Measurements from ENCODE around the gene PROSER2.

The PROSER2 gene

DNA sequence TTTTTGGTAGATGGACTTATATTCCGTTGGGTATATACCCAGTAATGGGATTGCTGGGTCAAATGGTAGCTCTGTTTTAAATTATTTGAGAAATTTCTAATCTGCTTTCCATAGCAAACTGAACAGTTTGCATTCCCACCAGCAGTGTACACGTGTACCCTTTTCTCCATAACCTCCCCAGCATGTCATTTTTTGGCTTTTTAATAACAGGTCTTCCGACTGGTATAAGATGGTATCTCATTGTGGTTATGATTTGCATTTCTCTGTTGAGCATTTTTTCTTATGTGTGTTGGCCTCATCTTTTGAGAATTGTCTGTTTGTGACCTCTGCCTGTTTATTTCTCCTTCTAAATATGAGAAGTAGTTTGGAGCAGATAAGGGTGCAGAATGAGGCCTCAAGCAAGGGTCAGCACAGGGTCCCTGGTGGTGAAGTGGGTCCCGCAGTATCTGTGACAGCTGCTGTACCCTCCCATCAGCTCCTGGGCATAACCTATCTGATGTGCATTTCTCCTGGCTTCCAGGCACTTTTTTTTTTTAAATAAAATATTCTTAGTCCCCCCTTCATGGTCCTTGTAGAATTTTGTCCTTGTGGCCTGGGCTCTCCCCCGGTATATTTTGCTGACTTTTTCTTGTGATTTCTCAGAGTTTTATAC, 73.5 kb downstream of the PROSER2 start:
- TF ChIP-seq, protein P1, sequence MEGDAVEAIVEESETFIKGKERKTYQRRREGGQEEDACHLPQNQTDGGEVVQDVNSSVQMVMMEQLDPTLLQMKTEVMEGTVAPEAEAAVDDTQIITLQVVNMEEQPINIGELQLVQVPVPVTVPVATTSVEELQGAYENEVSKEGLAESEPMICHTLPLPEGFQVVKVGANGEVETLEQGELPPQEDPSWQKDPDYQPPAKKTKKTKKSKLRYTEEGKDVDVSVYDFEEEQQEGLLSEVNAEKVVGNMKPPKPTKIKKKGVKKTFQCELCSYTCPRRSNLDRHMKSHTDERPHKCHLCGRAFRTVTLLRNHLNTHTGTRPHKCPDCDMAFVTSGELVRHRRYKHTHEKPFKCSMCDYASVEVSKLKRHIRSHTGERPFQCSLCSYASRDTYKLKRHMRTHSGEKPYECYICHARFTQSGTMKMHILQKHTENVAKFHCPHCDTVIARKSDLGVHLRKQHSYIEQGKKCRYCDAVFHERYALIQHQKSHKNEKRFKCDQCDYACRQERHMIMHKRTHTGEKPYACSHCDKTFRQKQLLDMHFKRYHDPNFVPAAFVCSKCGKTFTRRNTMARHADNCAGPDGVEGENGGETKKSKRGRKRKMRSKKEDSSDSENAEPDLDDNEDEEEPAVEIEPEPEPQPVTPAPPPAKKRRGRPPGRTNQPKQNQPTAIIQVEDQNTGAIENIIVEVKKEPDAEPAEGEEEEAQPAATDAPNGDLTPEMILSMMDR (IDR thresholded peaks at IDR 0.05; ENCODE audit: control insufficient read depth, extremely low read depth, insufficient read depth) = no peak
- H3K4me3 ChIP-seq (ENCODE audit: low read depth, low read length) = no peak overlapping the region
- no peak for DNase-seq (ENCODE audit: low read depth)

DNA sequence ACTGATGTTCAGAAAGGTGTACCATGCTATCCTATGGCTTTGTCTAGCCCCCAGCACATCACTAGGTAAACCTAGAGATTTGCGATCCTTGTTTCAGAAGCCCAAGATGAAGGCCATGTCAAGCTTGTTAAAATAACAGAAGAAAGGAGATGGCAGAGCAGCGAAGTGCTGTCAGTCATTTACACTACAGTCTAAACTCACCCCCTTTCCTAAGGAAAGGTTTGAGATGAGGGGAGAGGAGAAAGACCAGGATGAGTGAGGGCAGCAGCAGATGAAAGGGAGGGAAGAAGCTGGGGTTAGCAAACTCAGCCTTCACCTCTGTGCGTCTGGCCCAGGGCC, 74.8 kb downstream of the PROSER2 start:
- no peak for DNase-seq (ENCODE audit: low read depth)
- TF ChIP-seq, protein P1 (IDR thresholded peaks at IDR 0.05; ENCODE audit: control insufficient read depth, extremely low read depth, insufficient read depth) = no peak
- no peak overlapping the region for H3K4me3 ChIP-seq (ENCODE audit: low read depth, low read length)

DNA sequence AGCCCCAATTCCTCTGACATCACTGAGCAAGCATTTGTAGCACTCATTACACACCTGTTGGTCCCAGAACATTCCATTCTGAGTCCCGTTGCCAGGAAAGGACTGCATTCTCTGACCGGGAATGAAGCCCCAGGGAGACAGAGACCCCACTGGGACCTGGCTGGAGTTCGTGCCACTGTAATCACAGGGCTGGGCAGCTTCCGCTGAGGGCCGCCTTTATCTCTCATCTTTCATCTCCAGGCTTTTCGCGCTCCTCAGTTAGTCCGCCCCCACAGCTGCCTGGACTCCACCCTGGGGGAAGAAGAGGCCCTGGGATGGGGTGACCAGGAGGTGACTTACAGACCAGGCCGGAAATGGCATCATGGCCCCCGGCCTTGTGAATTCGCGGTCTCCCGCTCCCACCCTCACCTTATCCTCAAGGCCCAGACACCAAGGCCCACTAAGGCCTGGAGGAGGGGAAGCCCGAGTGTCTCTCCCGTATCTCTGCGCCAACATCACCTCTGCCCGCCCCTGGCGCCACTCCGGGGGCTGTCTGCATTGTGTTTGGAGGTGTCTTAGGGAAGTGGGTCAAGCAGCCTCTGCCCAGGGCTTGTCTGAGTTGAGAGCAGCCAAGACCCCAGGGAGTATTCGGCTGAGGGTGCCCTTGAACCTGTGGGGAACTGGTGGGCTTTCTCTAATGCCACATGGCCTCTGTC, 75.4 kb downstream of the PROSER2 start:
- no peak for DNase-seq (ENCODE audit: low read depth)
- no peak overlapping the region for H3K4me3 ChIP-seq (ENCODE audit: low read depth, low read length)
- TF ChIP-seq, protein P1 (IDR thresholded peaks at IDR 0.05; ENCODE audit: control insufficient read depth, extremely low read depth, insufficient read depth) = no peak

DNA sequence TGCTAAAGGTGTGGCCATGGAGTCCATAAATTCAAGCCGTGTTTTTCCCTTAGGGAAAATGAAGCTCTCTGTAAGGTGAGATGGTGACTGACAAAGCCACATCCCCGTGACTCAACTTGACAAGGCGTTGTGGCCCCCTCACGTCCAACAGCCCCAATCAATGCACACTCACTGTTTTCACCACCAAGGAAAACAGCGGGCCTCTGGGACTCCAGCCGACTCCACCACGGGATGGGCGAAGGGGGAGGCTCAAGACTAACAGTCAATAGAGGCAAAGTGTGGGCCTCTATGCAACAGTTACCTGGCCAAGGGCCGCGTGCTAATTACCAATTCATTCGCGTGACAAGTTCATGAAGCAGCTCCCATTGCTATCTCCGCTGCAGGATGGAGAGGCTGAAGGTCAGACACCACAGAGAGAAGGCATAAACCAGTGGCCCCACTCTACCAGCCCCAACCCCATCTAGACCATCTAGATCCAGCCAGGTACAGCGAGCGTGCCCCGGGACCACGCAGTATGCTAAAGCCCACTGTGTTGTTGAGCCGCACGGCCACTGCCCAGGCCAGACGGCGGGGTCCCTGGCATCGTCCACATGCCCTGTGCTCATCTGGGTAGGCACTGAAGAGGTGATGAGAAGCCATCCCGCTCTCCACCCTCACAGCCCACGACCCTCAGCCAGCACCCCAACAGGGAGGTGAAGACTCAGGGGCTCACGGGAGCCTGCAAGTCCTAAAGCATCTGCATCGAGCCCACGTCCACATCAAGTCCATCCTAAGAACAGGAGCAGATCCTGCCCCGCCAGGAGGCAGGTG, 76.1 kb downstream of the PROSER2 start:
- TF ChIP-seq, protein P1 (IDR thresholded peaks at IDR 0.05; ENCODE audit: control insufficient read depth, extremely low read depth, insufficient read depth) = no peak
- no peak overlapping the region for H3K4me3 ChIP-seq (ENCODE audit: low read depth, low read length)

DNA sequence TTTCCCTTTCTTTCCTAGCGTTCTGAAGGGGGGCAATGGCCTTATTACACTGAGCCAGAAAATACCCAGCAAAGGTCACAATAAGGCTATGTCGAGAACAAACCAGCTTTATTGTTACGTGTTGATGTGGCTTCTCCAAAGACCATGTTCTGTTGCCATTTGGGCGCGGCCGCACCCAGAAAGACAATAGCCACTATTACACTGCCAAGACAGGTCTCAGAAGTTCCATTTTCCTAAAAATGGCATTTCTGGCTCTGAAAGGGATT, 77.8 kb downstream of the PROSER2 start:
- no peak overlapping the region for H3K4me3 ChIP-seq (ENCODE audit: low read depth, low read length)
- TF ChIP-seq, protein P1 (IDR thresholded peaks at IDR 0.05; ENCODE audit: control insufficient read depth, extremely low read depth, insufficient read depth) = no peak
- DNase-seq (ENCODE audit: low read depth) = no peak

More for the DNA sequence above, 76.1 kb downstream of the PROSER2 start:
- DNase-seq (ENCODE audit: low read depth) = no peak

DNA sequence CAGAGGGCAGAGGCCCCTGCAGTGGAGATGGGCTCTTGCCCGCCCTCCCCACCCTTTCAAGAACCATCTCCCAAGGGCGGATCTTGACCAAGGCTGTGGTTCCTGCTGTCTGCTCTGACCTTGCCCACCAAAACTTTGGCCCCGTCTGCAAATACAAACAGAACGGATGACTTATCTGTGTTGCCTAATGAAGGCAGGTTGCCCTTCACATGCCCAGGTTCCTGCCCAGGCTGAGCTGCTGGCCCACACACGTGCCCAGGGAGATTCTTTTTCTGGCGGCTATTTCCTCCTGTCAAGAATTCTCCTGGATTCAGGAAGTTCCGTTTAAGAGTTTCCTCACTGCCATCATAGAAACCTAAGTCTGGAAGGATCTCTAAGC, 78.3 kb downstream of the PROSER2 start:
- TF ChIP-seq, protein P1 (IDR thresholded peaks at IDR 0.05; ENCODE audit: control insufficient read depth, extremely low read depth, insufficient read depth) = no peak
- no peak for DNase-seq (ENCODE audit: low read depth)
- no peak overlapping the region for H3K4me3 ChIP-seq (ENCODE audit: low read depth, low read length)

All from LNCaP clone FGC (cell line).